ENCODE results near the gene LIMCH1.
"Not testable (repeated sequence)": the region's sequence is repeated elsewhere in the genome, so short reads cannot be mapped to it uniquely, and the experiment has no call there.

Gene LIMCH1

GRCh38 chr4:41610474-41610873 is 72.5 kb downstream of the LIMCH1 start:
- no peak for DNase-seq (ENCODE audit: low read depth in 2 of 3, low spot score in 1 of 3)

- DNase-seq (ENCODE audit: low read depth in 2 of 3, low spot score in 1 of 3): no peak
Measured at GRCh38 chr4:41611124-41611838, 73.3 kb downstream of the LIMCH1 start.

DNA sequence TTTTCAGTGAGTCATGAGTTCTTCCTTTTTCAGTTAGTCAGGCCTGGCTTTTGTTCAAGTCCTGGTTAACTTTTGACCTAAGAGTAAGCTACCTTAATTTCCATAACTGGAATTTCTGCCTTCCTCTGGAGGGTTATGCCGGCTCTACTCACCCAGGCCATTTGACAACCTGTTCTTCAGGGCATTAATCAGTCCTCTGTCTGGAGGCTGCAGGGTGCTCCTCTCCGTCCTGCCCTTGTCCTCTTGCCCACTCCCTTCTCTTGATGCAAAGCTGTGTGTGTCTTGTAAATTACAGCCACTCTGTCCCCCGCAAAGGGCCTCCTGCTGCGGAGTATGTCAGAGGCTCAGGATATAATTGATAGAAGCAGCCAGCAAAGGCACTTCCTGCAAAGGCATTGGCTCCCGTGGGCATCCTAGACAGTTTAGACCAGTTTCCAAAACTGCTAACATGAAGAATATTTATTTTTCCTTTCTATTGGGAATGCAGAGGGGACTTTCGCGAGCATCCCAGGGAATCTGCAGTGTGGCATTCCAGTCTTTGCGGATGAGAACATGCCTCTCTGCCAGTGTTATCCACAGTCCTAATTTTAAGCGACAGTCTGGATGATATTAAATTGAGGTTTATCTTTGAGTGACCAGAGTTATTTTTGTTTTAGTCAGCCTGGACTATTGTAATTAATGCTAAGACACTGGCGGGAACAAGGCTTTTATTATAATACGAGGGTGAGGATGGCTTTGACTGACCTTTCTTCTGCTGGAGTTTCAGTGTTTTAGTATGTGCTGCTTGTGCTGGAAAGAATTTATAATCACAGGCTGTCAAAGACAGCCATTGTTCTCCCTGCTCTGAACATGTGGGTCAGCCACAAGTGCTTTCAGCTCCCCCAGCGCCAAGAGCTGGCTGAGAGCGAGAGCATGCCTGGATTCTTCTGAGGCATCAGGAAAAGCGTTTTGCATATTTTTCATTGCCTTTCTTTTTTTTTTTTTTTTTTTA is 74.2 kb downstream of the LIMCH1 start:
- no peak for DNase-seq (ENCODE audit: low read depth in 2 of 3, low spot score in 1 of 3)

DNA sequence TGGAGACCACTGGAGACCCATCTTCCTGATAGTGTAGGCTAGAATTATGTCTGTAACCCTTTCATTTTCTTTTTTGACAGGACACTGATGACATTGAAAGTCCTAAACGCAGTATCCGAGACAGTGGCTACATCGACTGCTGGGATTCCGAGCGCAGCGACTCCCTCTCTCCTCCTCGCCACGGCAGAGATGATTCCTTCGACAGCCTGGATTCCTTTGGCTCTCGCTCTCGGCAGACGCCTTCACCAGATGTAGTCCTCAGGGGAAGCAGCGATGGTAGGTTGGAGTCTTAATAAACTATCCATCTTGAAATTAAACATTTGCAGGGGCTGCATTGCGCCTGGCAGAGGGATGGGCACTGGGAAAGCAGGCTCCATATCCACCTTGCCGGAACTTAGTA is 75.4 kb downstream of the LIMCH1 start:
- DNase-seq (ENCODE audit: low read depth in 2 of 3, low spot score in 1 of 3): no peak

DNA sequence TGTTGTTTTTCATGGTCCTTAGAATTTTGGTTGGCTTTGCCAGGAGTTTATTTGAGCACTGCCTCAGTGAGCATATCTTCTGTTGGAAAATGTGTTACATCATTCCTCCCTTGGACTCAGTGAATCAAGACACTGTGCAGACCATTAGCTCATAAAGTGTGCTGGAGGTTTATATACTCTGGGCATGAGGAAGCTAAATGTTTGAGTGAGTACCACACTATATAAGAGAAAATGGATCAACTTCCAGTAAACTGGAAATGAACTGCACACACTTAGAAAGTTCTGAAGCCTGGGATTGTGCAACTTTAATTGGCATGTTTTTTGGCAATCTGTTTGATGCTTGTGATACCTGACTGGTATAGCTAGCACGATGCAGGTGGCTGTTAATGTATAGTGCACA is 75.9 kb downstream of the LIMCH1 start:
- DNase-seq (ENCODE audit: low read depth in 2 of 3, low spot score in 1 of 3): no peak

- DNase-seq (ENCODE audit: low read depth in 2 of 3, low spot score in 1 of 3): no peak
Measured at GRCh38 chr4:41614519-41614918, 76.6 kb downstream of the LIMCH1 start.

- DNase-seq (ENCODE audit: low read depth in 2 of 3, low spot score in 1 of 3): no peak
Measured at GRCh38 chr4:41619161-41619560, 81.2 kb downstream of the LIMCH1 start.

DNA sequence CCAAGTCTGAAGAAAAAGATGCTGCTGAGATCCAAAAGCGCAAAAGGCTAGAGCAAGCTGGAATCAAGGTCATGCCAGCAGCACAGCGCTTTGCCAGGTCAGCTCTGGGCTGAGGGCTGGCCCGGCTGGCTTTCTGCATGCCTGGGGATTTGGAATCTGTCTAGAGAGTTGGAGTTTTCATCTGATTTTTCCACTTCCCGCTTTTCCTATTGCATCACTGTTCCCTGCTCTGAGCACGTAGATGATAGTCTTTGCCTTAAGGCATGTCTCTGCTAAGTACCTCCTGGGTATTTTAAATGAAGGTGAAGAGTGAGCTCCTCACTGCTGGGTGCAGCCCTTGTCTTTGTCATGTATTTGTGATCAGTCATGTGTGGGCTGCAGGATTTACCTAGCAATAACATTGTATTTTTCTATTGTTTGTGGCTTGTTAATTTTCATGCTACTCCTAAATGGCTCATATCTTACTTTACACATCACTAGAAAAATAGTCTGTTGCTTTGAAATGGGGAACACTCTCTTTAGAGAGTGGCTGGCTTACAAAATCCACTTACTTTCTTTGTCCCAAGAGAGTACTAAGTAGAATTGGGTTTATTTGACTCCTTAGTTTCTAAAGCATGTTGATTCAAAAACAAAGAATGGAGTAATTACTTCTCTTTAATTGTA is 82.8 kb downstream of the LIMCH1 start:
- DNase-seq (ENCODE audit: low read depth in 2 of 3, low spot score in 1 of 3): no peak

- no peak for DNase-seq (ENCODE audit: low read depth in 2 of 3, low spot score in 1 of 3)
Measured at GRCh38 chr4:41622787-41623186, 84.8 kb downstream of the LIMCH1 start.

DNA sequence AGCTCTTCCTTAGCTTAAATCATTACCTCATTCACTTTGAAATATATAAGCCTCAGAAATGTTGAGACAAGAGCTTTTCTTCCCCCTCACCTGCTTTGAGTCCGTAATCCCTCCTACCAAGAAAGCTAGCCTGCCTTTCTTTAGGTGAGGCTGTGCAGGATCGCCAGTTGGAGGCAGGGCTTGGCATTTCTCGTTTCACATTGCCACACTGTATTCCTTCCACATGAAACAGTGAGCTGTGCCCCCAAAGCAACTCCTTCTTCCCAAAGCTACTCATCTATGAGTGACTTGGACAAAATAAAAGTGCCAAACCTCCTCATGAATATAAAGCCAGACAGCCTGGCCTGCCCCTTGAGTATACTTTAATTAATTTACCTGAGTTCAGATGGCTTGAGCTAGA is 86.8 kb downstream of the LIMCH1 start:
- DNase-seq (ENCODE audit: low read depth in 2 of 3, low spot score in 1 of 3): no peak

DNA sequence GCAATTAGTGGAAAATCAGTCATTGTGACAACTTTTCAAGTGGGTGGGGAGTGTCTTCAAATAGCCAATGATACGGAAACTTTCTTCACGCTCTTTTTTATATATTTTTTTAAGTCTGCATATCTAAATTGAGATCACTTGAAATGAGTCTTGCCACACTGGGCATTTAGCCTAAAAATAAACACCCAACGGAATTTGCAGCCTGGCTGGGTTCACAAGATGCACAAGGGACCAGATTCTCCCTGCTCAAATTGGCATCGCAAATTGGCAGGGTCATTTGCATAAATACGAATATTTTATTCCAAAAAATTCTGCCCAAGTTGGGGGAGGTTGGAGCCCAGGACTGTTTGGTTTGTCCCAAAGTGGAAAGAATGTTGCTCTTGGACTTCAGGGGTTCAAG is 87.6 kb downstream of the LIMCH1 start:
- DNase-seq (ENCODE audit: low read depth in 2 of 3, low spot score in 1 of 3): no peak

GRCh38 chr4:41628936-41629335 is 91.0 kb downstream of the LIMCH1 start:
- DNase-seq (ENCODE audit: low read depth in 2 of 3, low spot score in 1 of 3): no peak

GRCh38 chr4:41631523-41631922 is 93.6 kb downstream of the LIMCH1 start:
- no peak for DNase-seq (ENCODE audit: low read depth in 2 of 3, low spot score in 1 of 3)

DNA sequence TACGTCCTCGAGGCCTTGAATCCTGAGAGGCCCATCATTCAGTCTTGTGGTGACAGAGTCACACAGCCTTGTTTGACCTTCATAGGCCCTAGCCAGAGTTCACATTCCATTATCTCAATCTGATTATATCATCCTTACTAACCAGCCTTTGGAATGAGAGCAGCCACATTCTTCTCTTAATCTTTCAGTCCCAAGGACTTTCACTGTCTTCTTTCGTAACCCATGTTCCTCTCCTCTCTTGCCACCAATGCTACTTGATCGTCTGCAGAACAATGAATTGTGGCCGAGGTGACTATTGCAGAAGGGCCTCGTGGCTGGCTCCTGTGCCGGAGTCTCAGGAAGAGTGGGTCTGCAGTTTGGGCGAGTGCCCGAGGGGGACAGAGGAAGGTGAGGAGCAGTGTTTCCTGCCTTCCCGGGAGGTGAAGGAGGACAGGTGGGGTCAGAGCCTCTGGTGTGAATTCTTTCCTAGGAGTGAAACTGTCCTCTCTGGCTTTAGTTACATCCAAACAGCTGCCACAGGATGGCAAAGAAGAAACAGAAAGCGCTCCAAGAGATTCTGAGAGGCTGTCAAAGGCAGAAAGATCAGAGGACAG is 94.6 kb downstream of the LIMCH1 start:
- DNase-seq (ENCODE audit: low read depth in 2 of 3, low spot score in 1 of 3): no peak

- DNase-seq (ENCODE audit: low read depth in 2 of 3, low spot score in 1 of 3): no peak
Measured at GRCh38 chr4:41633321-41633720, 95.4 kb downstream of the LIMCH1 start.

- no peak for DNase-seq (ENCODE audit: low read depth in 2 of 3, low spot score in 1 of 3)
Measured at GRCh38 chr4:41635441-41635840, 97.5 kb downstream of the LIMCH1 start.

GRCh38 chr4:41638203-41638602 is 100.2 kb downstream of the LIMCH1 start:
- no peak for DNase-seq (ENCODE audit: low read depth in 2 of 3, low spot score in 1 of 3)

DNA sequence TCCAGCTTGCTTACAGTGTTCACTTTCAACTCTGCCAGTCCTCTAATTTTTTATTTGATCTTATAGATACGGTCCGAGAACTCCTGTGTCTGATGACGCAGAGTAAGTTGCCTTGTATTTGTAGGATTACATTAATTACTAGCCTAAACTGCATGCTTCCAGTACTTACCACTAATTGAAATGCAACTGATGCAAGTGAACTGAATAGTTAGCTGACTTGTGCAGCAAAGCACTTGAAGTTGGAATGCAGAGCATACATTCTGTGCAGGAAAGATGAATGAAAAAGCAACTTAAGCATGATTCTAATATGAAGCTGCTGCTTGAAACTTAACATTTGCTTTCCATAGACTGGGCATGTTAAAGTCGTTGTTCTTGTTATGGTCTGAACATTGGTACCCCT is 100.9 kb downstream of the LIMCH1 start:
- DNase-seq (ENCODE audit: low read depth in 2 of 3, low spot score in 1 of 3): no peak

GRCh38 chr4:41639291-41639690 is 101.3 kb downstream of the LIMCH1 start:
- no peak for DNase-seq (ENCODE audit: low read depth in 2 of 3, low spot score in 1 of 3)

DNA sequence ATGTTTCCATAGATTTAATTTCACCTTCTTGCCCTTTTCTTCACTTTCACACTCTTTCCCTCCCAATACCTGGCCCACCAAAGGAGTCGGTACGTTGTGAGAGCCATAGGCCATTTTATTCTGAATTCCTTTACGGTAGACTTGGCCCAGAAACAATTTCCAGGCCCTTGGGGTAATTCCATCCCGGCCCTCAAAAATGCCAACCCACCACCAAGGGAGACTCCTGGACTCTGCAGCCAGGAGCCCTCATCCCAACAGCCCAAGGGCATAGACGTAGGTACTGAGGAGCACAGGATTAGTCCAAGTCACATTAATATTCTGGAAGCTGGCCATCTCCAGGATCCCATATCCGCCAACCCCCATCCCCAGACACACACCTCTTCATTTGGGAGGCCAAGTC is 102.9 kb downstream of the LIMCH1 start:
- no peak for DNase-seq (ENCODE audit: low read depth in 2 of 3, low spot score in 1 of 3)

- not testable (repeated sequence) for DNase-seq (ENCODE audit: low read depth in 2 of 3, low spot score in 1 of 3)
Measured at GRCh38 chr4:41642746-41643145, 104.8 kb downstream of the LIMCH1 start.

All from stimulated activated CD4-positive, alpha-beta T cell treated with anti-CD3 and anti-CD28 coated beads, Interleukin-12 subunit alpha, Interleukin-12 subunit beta, amount 100 ng/mL, for 48 hours (primary cell).